Measurements from ENCODE around the gene ATOSA. TPM values are rescaled to one million over a fixed set of nuclear protein-coding genes. Genes with fewer than 3 reads are reported as not detected.

Gene ATOSA
- total and polyA plus RNA-seq, 2 experiments from 2014 or later: 6.8 to 26.0 TPM

GRCh38 chr15:52680041-52680391, 828 bp upstream of the ATOSA start:
- Histone ChIP-seq H4K20me1 (ENCODE audit: insufficient read depth, poor library complexity, severe bottlenecking) (no peaks in the 10 kb centered on the region), H3K27ac (peak overlapping the region; percentile 96), H3K4me2 (peak overlapping the region; percentile 86), H3K27me3 (no peaks in the 10 kb centered on the region), H3K9me2 (replicated peaks; ENCODE audit: insufficient read depth) (no peaks in the 10 kb centered on the region), H3K4me3 (peak overlapping the region; percentile 85), H3K36me3 (replicated peaks; ENCODE audit: insufficient read depth, low read depth) (peaks cover 6% of the 10 kb centered on the region), H3K9me3 (ENCODE audit: low read depth) (no peaks in the 10 kb centered on the region), H2AFZ (peak overlapping the region; percentile 82), H3K79me2 (peaks cover 25% of the 10 kb centered on the region), H3K4me1 (ENCODE audit: insufficient read depth) (peaks cover 16% of the 10 kb centered on the region)
- 23% methylated on average over 3 of the region's 3 CpGs for WGBS (ENCODE audit: low lambda C conversion rate, missing lambda C conversion rate)
- no peak for TF ChIP-seq EZH2 (IDR thresholded peaks at IDR 0.05; ENCODE audit: borderline replicate concordance)
- TF ChIP-seq EZH2phosphoT487 (IDR thresholded peaks at IDR 0.05; ENCODE audit: low read depth, severe bottlenecking, unreplicated experiment): no peak
- no peak for TF ChIP-seq CTCF (IDR thresholded peaks at IDR 0.05; ENCODE audit: poor library complexity)
- no peak for DNase-seq (ENCODE audit: low spot score)

- H3K4me1 ChIP-seq (ENCODE audit: insufficient read depth): peaks cover 16% of the 10 kb centered on the region
- H2AFZ ChIP-seq: peak overlapping the region; percentile 82
- peak; percentile 81 for DNase-seq (ENCODE audit: low spot score)
- WGBS (ENCODE audit: low lambda C conversion rate, missing lambda C conversion rate): under 1% methylated on average over 22 of the region's 70 CpGs
- peaks cover 34% of the 10 kb centered on the region for H3K79me2 ChIP-seq
- H3K4me2 ChIP-seq: peak overlapping the region; percentile 86
- H3K9me3 ChIP-seq (ENCODE audit: low read depth): no peaks in the 10 kb centered on the region
- no peak for TF ChIP-seq CTCF (IDR thresholded peaks at IDR 0.05; ENCODE audit: poor library complexity)
- TF ChIP-seq EZH2 (IDR thresholded peaks at IDR 0.05; ENCODE audit: borderline replicate concordance): no peak
- no peak for TF ChIP-seq EZH2phosphoT487 (IDR thresholded peaks at IDR 0.05; ENCODE audit: low read depth, severe bottlenecking, unreplicated experiment)
- peaks cover 8% of the 10 kb centered on the region for H4K20me1 ChIP-seq (ENCODE audit: insufficient read depth, poor library complexity, severe bottlenecking)
- no peaks in the 10 kb centered on the region for H3K9me2 ChIP-seq (replicated peaks; ENCODE audit: insufficient read depth)
- H3K27ac ChIP-seq: peak overlapping the region; percentile 96
- H3K27me3 ChIP-seq: no peaks in the 10 kb centered on the region
- H3K4me3 ChIP-seq: peak overlapping the region; percentile 85
- H3K36me3 ChIP-seq (replicated peaks; ENCODE audit: insufficient read depth, low read depth): peaks cover 9% of the 10 kb centered on the region
These were observed 538 bp downstream of the ATOSA start for GRCh38 chr15:52678468-52679231.

- Histone ChIP-seq H3K4me1 (ENCODE audit: insufficient read depth) (peaks cover 16% of the 10 kb centered on the region), H3K4me3 (peak overlapping the region; percentile 85), H3K36me3 (replicated peaks; ENCODE audit: insufficient read depth, low read depth) (peaks cover 9% of the 10 kb centered on the region), H3K79me2 (peaks cover 34% of the 10 kb centered on the region), H3K9me3 (ENCODE audit: low read depth) (no peaks in the 10 kb centered on the region), H4K20me1 (ENCODE audit: insufficient read depth, poor library complexity, severe bottlenecking) (peaks cover 8% of the 10 kb centered on the region), H3K4me2 (peak overlapping the region; percentile 86), H2AFZ (peak overlapping the region; percentile 82), H3K9me2 (replicated peaks; ENCODE audit: insufficient read depth) (no peaks in the 10 kb centered on the region), H3K27me3 (no peaks in the 10 kb centered on the region), H3K27ac (peak overlapping the region; percentile 96)
- 5% methylated on average over 15 of the region's 16 CpGs for WGBS (ENCODE audit: low lambda C conversion rate, missing lambda C conversion rate)
- peak; percentile 75 for DNase-seq (ENCODE audit: low spot score)
- peak; percentile 17 for TF ChIP-seq CTCF (IDR thresholded peaks at IDR 0.05; ENCODE audit: poor library complexity)
- TF ChIP-seq EZH2phosphoT487 (IDR thresholded peaks at IDR 0.05; ENCODE audit: low read depth, severe bottlenecking, unreplicated experiment): no peak
- no peak for TF ChIP-seq EZH2 (IDR thresholded peaks at IDR 0.05; ENCODE audit: borderline replicate concordance)
These were observed 1.4 kb downstream of the ATOSA start for GRCh38 chr15:52677593-52678467.
